Stimulated activated CD8-positive, alpha-beta memory T cell treated with anti-CD3 and anti-CD28 coated beads, Interleukin-15, amount 100 ng/mL, for 1 hour (primary cell): ENCODE results near the gene GRK3.
"Not testable (repeated sequence)": the region's sequence is repeated elsewhere in the genome, so short reads cannot be mapped to it uniquely, and the experiment has no call there.

Experiments used
- DNase-seq: peaks from one replicate; pipeline ENCODE4 v3.0.0-alpha.2; 2020; ENCODE audit warnings: low read depth

The GRK3 gene

DNA sequence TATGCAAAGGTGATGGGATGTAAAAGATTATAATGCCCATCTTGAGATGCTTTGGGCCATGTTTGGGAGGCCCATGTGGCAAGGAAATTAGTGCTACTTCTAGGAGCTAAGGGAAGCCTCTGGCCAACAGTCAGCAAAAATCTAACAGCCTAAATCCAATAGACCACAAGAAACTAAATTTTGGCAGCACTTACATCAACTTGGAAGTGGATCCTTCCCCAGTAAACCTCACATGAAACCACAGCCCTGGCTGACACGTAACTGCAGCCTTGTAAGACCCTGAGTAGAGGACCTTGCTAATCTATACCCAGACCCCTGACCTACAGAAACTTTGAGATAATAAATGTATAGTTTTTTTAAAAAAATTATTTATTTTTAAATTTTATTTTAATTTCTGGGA, 13.1 kb upstream of the GRK3 start:
- DNase-seq: no peak

GRCh38 chr22:25552405-25552804, 12.1 kb upstream of the GRK3 start:
- DNase-seq: not testable (repeated sequence)

- no peak for DNase-seq
These were observed 11.3 kb upstream of the GRK3 start for GRCh38 chr22:25553131-25553530.

GRCh38 chr22:25554238-25554671, 10.2 kb upstream of the GRK3 start:
- no peak for DNase-seq

- DNase-seq: no peak
These were observed 9.8 kb upstream of the GRK3 start for GRCh38 chr22:25554689-25555088.

DNA sequence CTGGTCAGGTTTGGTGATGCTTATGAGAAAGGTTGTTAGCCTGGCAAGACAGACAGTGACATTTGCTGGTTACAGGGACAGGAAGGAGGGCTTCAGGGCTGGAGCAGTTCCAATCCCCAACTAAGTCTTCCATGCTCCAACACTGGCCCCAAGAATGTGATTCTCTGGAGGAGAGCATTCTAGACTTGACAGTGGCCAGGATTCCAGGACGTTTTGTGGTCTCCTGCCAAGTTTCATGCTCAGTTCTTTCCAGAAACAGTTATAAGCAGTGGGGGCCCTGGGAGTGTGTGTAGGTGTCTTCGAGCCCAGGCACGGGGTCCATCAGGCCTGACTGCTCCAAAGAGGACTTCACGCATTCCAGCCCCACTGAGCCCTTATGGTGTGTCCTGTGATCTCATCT, 8.9 kb upstream of the GRK3 start:
- no peak for DNase-seq

- DNase-seq: no peak
These were observed 7.3 kb upstream of the GRK3 start for GRCh38 chr22:25557218-25557617.

GRCh38 chr22:25558341-25558740, 6.1 kb upstream of the GRK3 start:
- no peak for DNase-seq

GRCh38 chr22:25559910-25560309, 4.6 kb upstream of the GRK3 start:
- not testable (repeated sequence) for DNase-seq

GRCh38 chr22:25561182-25561581, 3.3 kb upstream of the GRK3 start:
- not testable (repeated sequence) for DNase-seq

GRCh38 chr22:25561927-25562326, 2.5 kb upstream of the GRK3 start:
- not testable (repeated sequence) for DNase-seq

DNA sequence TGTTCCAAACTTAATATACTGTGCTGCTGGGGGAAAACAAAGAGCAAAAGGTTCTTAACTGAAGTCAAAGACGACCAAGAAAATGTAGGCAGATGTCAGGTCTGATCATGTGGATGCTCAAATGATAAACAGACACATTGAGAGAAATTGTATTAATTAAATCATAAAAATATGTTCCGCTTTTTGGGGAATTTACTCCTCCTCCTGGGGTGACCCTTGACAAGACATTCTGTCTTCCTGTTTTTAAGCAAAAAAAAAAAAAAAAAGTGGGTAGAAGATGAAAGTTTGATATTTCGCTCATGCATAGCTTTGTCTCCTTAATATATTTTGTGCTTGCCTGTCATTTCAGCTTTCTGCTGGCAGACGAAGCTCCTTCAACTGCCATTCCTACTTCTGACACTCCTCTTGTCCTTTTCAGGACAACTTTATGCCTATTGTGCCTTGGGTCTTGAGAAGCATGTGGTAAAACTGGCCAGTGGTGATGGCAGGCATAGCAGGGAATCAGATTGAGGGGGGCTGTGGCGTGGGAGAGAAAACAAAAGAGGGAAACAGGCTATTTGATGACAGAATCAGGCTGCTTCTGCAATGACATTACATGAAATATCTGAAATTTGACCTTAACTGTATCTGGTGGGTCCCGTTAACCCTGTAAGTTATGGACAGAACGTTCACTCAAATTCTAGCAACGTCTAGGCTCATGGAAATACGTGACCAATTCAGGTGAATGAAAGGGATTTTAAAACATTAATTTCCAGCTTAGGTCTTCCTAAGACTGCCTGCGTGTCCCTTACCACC, 1.3 kb upstream of the GRK3 start:
- DNase-seq: not testable (repeated sequence)

- DNase-seq: no peak
These were observed 635 bp upstream of the GRK3 start for GRCh38 chr22:25563761-25564319.

DNA sequence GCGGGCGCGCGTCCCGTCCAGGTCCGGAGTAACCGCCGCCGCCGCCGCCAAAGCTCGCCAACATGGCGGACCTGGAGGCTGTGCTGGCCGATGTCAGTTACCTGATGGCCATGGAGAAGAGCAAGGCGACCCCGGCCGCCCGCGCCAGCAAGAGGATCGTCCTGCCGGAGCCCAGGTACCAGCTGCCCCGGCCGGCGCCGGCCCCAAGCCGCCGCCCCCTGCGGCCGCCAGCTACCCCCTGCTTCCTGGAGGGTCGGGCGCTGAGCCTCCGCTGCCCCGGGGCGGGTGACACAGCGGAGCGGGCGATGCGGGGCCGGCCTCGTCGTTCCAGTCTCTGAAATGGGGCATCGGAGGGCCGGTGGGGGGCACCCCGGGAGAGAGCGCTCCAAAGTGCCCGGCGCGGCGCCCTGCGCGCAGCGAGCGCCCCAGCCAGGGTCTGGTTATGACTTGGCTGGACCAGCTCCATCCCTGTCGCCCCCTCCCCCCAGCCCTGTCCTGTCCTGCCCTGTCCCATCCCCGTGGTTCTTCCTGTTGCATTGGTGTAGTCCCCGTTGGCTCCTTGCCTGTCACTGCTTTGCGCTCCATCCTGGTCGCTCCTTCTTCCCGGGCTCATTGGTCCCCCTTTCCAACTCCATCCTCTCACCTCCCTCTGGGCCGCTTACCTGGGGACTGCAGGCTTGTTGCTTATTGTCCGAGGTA, 653 bp downstream of the GRK3 start:
- no peak for DNase-seq

DNA sequence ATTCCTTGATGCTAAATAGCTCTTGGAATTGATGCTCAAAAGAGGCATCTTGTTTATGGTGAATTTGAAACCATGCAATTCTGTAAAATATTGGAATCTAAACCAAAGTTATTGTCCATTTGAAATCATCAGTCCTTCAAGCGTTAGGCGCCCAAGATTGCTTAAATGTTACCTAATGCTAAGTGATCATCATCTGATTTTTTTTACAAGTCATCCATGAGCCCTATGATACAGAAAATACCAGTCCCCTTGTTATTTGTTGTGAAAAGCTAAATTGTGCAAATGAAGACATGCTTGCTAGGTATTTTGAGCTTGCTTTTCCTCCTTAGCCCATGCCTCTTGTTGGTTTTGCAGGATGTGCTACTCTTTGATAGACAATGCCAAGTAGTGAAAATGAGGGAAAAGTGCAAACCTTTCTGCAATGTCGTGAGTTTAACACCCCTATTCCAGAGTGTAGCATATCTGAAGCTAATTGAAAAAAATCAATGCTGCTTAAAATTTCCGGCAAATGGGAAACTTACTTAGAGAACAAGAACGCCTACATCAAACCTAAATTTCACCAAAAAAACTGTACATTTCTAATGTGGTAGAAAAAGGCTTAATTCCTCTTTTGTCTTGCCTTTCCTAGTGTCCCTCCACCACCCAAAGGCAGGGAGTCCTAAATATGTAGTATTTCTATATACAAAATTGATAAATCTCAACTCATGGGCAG, 1.9 kb downstream of the GRK3 start:
- DNase-seq: no peak

GRCh38 chr22:25566898-25567235, 2.4 kb downstream of the GRK3 start:
- DNase-seq: no peak

DNA sequence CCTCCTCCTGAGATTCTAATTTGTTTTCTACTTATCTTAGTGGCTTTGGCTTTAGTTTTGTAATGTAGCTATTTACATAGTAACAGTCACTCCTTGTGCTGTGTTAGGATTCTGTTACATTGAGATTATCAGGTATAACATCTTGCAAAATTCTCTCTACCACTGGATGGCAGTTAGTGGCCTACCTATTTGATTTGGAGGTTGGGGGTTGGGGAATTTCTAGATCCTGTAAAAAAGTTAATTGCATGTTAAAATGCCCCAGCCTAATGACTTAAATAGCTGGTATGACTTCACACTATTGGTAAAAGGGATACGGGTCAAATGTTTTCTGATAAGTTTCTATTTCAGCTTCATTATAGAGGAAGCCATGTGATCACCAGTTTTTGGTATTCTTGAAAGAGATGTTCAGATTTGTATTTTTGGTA, 2.8 kb downstream of the GRK3 start:
- no peak for DNase-seq

DNA sequence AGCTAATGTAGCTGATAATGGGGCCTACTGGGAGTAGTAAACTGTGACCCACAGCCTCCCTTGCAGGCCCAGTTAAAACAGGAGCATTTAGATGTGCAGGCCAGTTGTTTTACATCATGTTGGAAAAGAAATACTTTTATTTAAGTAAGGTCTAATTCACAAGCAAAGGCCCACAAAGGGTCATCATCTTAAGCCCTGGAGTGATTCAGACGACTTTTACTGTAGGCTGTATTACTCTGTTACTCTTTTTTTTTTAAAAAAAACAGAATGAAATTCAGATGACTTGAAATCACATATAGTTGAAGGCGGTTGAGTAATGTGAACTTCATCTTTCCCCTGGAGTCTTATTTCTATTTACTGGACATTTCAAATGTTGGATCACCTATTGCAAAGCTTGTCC, 3.6 kb downstream of the GRK3 start:
- not testable (repeated sequence) for DNase-seq

DNA sequence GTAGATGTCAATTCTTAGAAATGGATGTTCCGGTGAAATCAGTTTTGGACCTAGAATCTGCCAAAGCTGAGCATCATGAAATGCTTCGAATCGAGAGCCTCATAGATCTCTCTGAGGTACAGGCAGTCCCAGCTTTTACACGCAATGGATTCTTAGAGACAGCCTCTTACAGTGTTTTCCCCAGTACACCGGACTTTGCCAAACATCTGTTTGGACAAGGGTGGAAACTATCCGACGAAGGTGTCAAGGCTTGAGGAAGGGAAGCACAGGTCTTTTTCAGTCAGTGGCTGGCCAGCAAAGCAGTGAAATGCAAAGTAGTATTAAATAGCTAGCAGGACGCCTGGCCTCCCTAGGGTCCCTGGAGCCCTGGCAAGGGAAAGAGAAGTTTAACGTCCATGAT, 4.9 kb downstream of the GRK3 start:
- no peak for DNase-seq

DNA sequence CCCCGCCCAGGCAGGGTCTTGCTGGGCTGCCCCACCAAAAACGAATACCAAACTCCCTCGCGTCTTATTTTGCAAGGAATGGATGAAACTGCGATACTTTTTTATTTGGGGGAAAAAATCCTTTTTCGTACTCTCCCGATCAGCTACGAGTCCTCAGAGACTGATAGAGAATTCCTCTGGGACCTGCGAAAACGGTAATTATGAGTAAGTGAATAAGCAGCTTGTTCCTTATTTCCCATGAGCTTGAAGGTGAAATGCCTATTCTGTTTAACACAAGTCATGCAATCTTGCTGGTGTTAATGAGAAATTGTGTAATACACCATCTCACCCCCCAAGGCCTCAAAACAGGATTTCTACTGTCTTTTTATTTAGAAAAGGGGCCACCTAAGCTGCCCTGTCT, 5.5 kb downstream of the GRK3 start:
- DNase-seq: no peak

DNA sequence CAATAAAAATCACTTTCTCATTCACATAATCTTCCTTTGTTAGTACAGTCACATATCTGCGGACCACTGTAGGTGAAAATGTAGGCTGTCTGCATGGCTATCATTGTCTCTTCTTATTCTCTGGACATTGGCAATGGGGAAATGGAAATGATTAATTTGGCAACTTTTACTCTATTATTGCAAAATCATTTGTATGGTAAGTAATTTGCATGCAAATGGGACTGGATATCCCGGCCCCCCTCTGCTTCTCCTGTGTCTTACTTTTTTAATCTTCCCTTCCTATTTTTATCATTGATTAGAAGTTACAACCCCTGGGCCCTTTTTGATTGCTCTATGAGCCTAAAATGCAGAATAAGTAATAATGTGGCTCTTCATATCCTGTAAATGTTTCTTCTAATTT, 6.0 kb downstream of the GRK3 start:
- no peak for DNase-seq

DNA sequence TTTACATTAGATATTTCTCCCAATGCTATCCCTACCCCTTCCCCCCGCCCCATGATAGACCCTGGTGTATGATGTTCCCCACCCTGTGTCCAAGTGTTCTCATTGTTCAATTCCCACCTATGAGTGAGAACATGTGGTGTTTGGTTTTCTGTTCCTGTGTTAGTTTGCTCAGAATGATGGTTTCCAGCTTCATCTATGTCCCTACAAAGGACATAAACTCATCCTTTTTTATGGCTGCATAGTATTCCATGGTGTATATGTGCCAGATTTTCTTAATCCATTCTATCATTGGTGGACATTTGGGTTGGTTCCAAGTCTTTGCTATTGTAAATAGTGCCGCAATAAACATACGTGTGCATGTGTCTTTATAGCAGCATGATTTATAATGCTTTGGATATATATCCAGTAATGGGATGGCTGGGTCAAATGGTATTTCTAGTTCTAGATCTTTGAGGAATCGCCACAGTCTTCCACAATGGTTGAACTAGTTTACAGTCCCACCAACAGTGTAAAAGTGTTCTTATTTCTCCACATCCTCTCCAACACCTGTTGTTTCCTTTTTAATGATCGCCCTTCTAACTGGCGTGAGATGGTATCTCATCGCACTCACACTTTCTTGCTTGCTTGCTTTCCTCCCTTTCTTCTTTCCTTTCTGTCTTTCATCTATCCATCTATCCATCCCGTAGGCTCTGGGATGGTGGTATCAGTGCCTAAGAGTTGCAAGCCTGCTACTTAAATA, 7.7 kb downstream of the GRK3 start:
- not testable (repeated sequence) for DNase-seq
